NCI-H345 (cell line): ENCODE results near the gene KBTBD4.

ENCODE experiments used
- DNase-seq: peaks from one replicate; lab custom pipeline; 2025; lab: John Stamatoyannopoulos, UW

The KBTBD4 gene

GRCh38 chr11:47578524-47579494, at the start of gene KBTBD4, which contains the start of gene NDUFS3:
Gene KBTBD4, minus strand, starts transcription at chr11:47578970. Its CDS starts 19 bp downstream, at chr11:47578951.
Gene NDUFS3, plus strand, starts transcription at chr11:47579074. Its CDS starts 18 bp downstream, at chr11:47579092.
- DNase-seq = peak; percentile 88

GRCh38 chr11:47628026-47628425, 49.3 kb upstream of the KBTBD4 start:
- no peak for DNase-seq

- DNase-seq = no peak
These were observed 47.5 kb upstream of the KBTBD4 start for GRCh38 chr11:47626234-47626633.

DNA sequence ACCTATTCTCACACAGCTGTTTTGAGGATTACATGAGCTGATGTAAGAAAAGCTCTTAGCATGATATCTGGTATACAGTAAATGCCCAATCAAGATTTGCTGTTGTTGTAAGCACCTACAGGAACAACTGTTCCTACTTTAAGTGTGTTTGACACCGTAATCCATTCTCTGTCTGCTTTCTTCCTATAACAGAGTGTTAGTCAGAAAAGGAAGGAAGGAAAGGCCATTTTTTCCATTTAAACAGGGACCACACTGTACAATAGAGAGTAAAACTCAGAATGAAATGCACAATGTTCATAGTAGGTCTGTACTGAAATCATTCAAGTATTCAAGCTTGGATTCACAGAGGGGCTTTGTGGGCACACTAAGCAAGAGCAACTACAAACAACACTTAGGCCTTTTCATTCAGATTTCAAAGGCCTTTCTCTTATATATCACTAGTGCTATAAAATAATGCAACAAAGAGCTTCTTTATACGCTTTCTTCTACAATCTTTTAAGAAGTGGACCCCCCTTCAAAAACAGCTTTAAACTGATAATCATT, 42.1 kb upstream of the KBTBD4 start:
- no peak for DNase-seq

- DNase-seq = no peak
These were observed 38.6 kb upstream of the KBTBD4 start for GRCh38 chr11:47617417-47617809.

DNA sequence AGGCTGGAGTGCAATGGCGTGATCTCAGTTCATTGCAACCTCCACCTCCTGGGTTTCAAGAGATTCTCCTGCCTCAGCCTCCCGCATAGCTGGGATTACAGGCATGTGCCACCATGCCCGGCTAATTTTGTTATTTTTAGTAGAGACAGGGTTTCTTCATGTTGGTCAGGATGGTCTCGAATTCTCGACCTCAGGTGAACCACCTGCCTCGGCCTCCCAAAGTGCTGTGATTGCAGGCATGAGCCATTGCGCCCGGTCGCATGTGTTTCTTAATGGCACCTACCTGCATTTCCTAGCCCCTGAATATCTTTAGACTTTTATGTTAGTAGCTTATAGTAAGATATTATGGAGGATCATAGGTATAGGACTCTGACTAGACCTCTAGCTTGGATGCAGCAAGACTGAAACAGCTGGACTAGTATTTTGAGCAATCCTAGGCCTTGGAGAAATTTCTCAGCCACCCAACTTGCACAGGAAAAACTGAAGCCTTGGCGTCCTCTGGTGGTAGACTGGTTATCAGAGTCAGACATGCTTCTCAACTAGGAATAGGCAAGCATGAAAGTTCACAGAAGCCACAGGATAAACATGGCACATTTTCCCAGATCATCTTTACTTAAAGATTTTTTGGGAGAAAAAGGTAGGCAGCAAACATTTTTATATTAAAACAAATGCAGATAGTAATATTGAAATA, 38.1 kb upstream of the KBTBD4 start:
- peak; percentile 3 for DNase-seq

GRCh38 chr11:47615249-47615648, 36.5 kb upstream of the KBTBD4 start:
- DNase-seq = no peak

- no peak for DNase-seq
These were observed 32.6 kb upstream of the KBTBD4 start for GRCh38 chr11:47611348-47611794.

GRCh38 chr11:47609675-47610074, 30.9 kb upstream of the KBTBD4 start:
- DNase-seq = no peak

- DNase-seq = no peak
These were observed 28.6 kb upstream of the KBTBD4 start for GRCh38 chr11:47607380-47607779.

- DNase-seq = no peak
These were observed 28.0 kb upstream of the KBTBD4 start for GRCh38 chr11:47606731-47607130.

GRCh38 chr11:47605921-47606320, 27.2 kb upstream of the KBTBD4 start:
- no peak for DNase-seq

DNA sequence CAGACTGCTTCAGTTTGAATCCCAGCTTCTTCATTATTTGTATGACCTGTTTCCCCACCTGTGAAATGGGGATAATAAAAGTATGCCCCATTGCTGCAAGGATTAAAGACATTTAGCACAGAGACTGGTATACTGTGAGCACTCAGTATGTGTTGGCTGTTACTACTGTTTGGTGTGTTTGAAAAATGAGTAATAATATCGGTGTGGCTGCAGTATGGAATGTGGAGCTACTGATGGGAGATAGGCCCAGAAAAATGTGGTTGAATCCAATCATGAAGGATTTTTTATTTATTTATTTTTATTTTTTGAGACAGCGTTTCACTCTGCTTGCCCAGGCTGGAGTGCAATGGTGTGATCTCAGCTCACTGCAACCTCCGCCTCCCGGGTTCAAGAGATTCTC, 24.5 kb upstream of the KBTBD4 start:
- no peak for DNase-seq

GRCh38 chr11:47599902-47600301, 21.1 kb upstream of the KBTBD4 start:
- no peak for DNase-seq

GRCh38 chr11:47595967-47596366, 17.2 kb upstream of the KBTBD4 start:
- no peak for DNase-seq

DNA sequence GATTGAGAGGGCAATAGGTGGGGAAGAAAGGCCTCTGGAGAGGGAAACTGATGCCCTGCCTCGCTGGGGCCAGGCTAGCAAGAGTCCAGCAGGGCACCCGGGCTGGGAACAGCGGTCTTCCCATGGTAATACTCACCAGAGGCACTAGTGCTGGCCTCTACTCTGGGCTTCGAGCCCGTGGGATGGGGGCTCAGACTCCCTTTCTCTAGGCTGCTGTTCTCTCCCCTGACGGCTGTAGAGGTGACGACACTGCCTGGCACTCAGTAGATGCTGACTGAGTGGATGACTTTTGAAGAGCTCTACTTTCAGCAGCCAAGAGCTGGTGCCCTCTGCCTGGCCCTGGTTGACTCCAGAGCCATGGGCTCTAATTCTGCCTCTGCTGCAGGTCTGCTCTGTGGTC, 16.3 kb upstream of the KBTBD4 start:
- DNase-seq = no peak

GRCh38 chr11:47593934-47594855, 15.4 kb upstream of the KBTBD4 start, which contains the start of gene C1QTNF4:
Gene C1QTNF4, minus strand, starts transcription at chr11:47594411. Its CDS starts 3,601 bp downstream, at chr11:47590810.
- DNase-seq = no peak

DNA sequence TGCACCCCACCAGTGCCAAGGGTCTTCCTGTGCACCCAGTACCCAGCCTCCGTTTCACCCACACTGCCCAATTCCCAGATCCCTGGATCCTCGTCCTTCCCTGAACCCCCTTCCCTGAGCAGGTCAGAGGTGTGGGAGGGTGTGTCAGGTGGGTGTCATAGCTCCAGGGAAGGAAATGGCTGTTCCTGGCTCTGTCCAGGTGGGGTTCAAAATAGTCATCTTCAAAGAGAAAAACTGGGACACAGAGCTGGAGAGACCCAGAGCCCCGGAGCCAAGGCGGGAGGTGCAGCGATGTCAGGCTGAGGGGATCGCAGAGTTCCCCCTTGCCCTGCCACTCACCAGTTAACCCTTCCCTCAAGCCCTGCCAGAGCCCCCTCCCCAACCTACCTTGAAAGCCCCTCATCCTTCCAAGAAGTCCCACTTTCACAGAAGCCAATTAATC, 14.7 kb upstream of the KBTBD4 start:
- no peak for DNase-seq

DNA sequence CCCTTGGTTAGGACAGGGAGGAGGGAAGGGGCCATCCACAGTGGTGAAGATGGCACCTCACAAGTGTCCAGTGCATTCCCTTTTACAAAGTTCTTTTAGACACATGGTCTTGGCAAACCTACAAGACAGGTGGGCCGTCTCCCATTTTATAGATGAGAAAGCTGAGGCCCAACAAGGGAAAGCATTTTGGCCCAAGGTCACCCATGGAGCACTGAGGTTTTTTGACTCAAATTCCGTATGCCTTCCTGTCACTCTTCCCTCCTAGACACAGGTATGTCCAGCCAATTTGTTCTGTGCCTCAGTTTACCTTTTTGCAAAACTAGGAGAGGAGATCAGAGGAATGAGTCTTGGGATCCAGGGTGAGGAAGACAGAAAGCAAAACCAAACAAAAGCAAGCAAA, 14.2 kb upstream of the KBTBD4 start:
- no peak for DNase-seq

DNA sequence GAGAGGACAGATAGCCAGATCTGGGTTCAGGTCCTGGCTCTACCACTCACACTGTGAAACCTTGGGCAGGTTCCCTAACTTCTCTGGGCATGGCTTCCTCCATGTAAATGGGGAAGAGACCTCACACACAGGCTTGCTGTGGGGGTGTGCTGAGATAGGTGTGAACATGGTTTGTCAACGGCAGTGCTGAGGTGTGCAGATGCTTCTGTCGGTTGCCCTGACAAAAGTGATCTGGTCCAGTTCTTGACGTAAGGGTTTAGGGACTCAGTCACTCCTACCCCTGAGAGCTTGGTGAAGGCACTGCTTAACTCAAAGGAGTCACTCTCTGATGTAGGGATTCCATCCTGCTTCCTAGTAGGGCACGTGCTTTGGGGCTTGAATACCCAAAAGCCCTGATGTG, 13.5 kb upstream of the KBTBD4 start:
- DNase-seq = no peak

DNA sequence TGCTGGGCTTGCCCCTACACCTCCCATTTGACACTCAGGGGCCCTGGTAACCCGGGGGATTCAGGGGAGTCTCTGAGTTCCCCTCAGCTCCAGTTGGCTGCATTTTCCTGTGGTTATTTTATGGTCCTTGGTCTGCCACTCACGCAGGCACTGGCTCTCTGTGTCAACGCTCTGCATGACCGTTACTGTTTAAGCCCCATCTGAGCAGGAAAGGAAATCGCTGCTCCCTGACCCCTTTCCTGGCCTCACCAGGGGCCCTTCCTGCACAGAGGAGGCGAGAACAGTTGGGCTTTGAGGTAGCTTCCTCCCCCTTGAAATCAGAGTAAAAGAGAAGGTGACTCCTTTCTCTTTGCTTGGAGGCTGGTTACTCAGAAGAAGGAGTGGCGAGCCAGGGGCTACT, 13.0 kb upstream of the KBTBD4 start:
- no peak for DNase-seq
